DOHH2 (cell line): Measurements from ENCODE around the gene CGB3.

Experiments used
- H3F3A ChIP-seq: fragments of 200-600 bp; sonication (generic), shearing (Covaris generic); 2 replicates; pipeline ENCODE4 v1.6.0; 2016; ENCODE audit warnings: antibody characterized with exemption, mild to moderate bottlenecking; ENCODE audit not compliant: control insufficient read depth, insufficient read depth
- H3K27ac ChIP-seq: fragments of 200-600 bp; sonication (generic); 2 replicates; pipeline ENCODE4 v1.5.1; 2014; ENCODE audit warnings: low read depth, mild to moderate bottlenecking, low read length, moderate library complexity
- H3K27me3 ChIP-seq: fragments of 200-600 bp; sonication (generic); 2 replicates; pipeline ENCODE4 v1.6.1; 2014; ENCODE audit warnings: mild to moderate bottlenecking, low read length, mixed read lengths; ENCODE audit not compliant: control insufficient read depth
- H3K36me3 ChIP-seq: fragments of 200-600 bp; sonication (generic); 2 replicates; pipeline ENCODE4 v1.6.1; 2014; ENCODE audit warnings: mild to moderate bottlenecking, low read length, moderate library complexity, mixed read lengths; ENCODE audit not compliant: control insufficient read depth
- H3K4me1 ChIP-seq: fragments of 200-600 bp; sonication (generic); 2 replicates; pipeline ENCODE4 v1.6.1; 2014; ENCODE audit warnings: mild to moderate bottlenecking, low read length, mixed read lengths; ENCODE audit not compliant: control insufficient read depth
- H3K4me2 ChIP-seq: fragments of 200-600 bp; sonication (generic); 2 replicates; pipeline ENCODE4 v1.6.0; 2014; ENCODE audit warnings: mild to moderate bottlenecking, low read length, moderate library complexity
- H3K4me3 ChIP-seq: fragments of 200-600 bp; sonication (generic); 2 replicates; pipeline ENCODE4 v1.5.1; 2014; ENCODE audit warnings: mild to moderate bottlenecking, low read length, mixed read lengths
- H3K79me2 ChIP-seq: fragments of 200-600 bp; sonication (generic); 2 replicates; pipeline ENCODE4 v1.6.1; 2014; ENCODE audit warnings: mild to moderate bottlenecking, low read length, mixed read lengths; ENCODE audit not compliant: control insufficient read depth
- H3K9me2 ChIP-seq: fragments of 200-600 bp; sonication (generic); replicated peaks from 2 replicates; pipeline ENCODE4 v1.6.1; 2014; ENCODE audit warnings: mild to moderate bottlenecking, low read length, mixed read lengths; ENCODE audit not compliant: control insufficient read depth
- H3K9me3 ChIP-seq: fragments of 200-600 bp; sonication (generic); 2 replicates; pipeline ENCODE4 v1.6.1; 2014; ENCODE audit warnings: antibody characterized with exemption, low read length, mixed read lengths; ENCODE audit not compliant: control insufficient read depth, insufficient read depth
- H4K20me1 ChIP-seq: fragments of 200-600 bp; sonication (generic); 2 replicates; pipeline ENCODE4 v1.6.0; 2014; ENCODE audit warnings: low read depth, mild to moderate bottlenecking, antibody characterized with exemption, low read length, moderate library complexity; ENCODE audit not compliant: control insufficient read depth, insufficient read depth
- CTCF ChIP-seq: fragments of 200-600 bp; sonication (generic); IDR thresholded peaks from one replicate; pipeline ENCODE4 v1.5.1; 2014; ENCODE audit warnings: antibody characterized with exemption, mild to moderate bottlenecking, low read depth, low read length; ENCODE audit not compliant: poor library complexity, severe bottlenecking
- EZH2phosphoT487 ChIP-seq: fragments of 200-600 bp; sonication (generic); IDR thresholded peaks from 2 replicates; pipeline ENCODE4 v1.6.1; 2017; ENCODE audit warnings: borderline replicate concordance, mild to moderate bottlenecking, antibody characterized with exemption, low read length, moderate library complexity, mixed read lengths

The CGB3 gene

GRCh38 chr19:49067554-49067953 lies 43.4 kb upstream of the CGB3 start:
- Histone ChIP-seq H3K4me3 (no peak overlapping the region), H3K9me3 (no peaks in the 10 kb centered on the region), H3K4me2 (no peak overlapping the region), H3K79me2 (no peaks in the 10 kb centered on the region), H3K36me3 (no peaks in the 10 kb centered on the region), H3K9me2 (no peaks in the 10 kb centered on the region), H3K27ac (no peak overlapping the region), H3K4me1 (no peaks in the 10 kb centered on the region), H3K27me3 (peaks cover 26% of the 10 kb centered on the region), H4K20me1 (no peaks in the 10 kb centered on the region), H3F3A (no peaks in the 10 kb centered on the region)
- TF ChIP-seq EZH2phosphoT487 (no peak), CTCF (no peak)

GRCh38 chr19:49065905-49066512 lies 41.9 kb upstream of the CGB3 start:
- Histone ChIP-seq H3K9me2 (no peaks in the 10 kb centered on the region), H3K79me2 (no peaks in the 10 kb centered on the region), H3K4me1 (no peaks in the 10 kb centered on the region), H3K36me3 (no peaks in the 10 kb centered on the region), H3K27me3 (peaks cover 39% of the 10 kb centered on the region), H3K4me2 (no peak overlapping the region), H3K9me3 (no peaks in the 10 kb centered on the region), H3K27ac (no peak overlapping the region), H3F3A (no peaks in the 10 kb centered on the region), H4K20me1 (no peaks in the 10 kb centered on the region), H3K4me3 (no peak overlapping the region)
- TF ChIP-seq EZH2phosphoT487: no peak
- no peak for TF ChIP-seq CTCF

GRCh38 chr19:49064768-49065611 lies 40.9 kb upstream of the CGB3 start, which contains the start of gene NTF4:
NTF4 (minus strand) TSS chr19:49064818; CDS start chr19:49061997, 2,821 bp downstream.
- Histone ChIP-seq H3K79me2 (no peaks in the 10 kb centered on the region), H3K27ac (no peak within 1 kb of the TSS), H3K27me3 (peaks cover 45% of the 10 kb centered on the region), H3F3A (no peaks in the 10 kb centered on the region), H4K20me1 (no peaks in the 10 kb centered on the region), H3K4me2 (0 out of 2 replicates have a peak within 1 kb of the TSS, but pooled peaks have one; percentile 11), H3K4me1 (no peaks in the 10 kb centered on the region), H3K4me3 (no peak within 1 kb of the TSS), H3K9me3 (no peaks in the 10 kb centered on the region), H3K36me3 (no peaks in the 10 kb centered on the region), H3K9me2 (no peaks in the 10 kb centered on the region)
- TF ChIP-seq EZH2phosphoT487 (no peak), CTCF (no peak)
